Muscle layer of duodenum (tissue), 2 donors: Measurements from ENCODE around the gene KCNK18.

ENCODE experiments used
- H3K27ac ChIP-seq: one replicate; pipeline ENCODE4 v1.7.0; 2013; ENCODE audit warnings: mild to moderate bottlenecking, low read length
- H3K27me3 ChIP-seq: one replicate; pipeline ENCODE4 v1.7.0; 2013; ENCODE audit warnings: low read depth, mild to moderate bottlenecking, control low read depth, low read length
- H3K36me3 ChIP-seq, 2 donors: one replicate each; pipeline ENCODE4 v1.7.0; 2013; ENCODE audit warnings: low read length in 2 of 2, control low read depth in 1 of 2, mild to moderate bottlenecking in 1 of 2; ENCODE audit not compliant: insufficient read depth in 2 of 2, control insufficient read depth in 1 of 2
- H3K4me1 ChIP-seq, 2 donors: one replicate each; pipeline ENCODE4 v1.7.0; 2013; ENCODE audit warnings: low read length in 2 of 2, mild to moderate bottlenecking in 2 of 2, control low read depth in 1 of 2, moderate library complexity in 1 of 2; ENCODE audit not compliant: insufficient read depth in 2 of 2, control insufficient read depth in 1 of 2
- H3K4me3 ChIP-seq, 2 donors: one replicate each; pipeline ENCODE4 v1.7.0; 2013; ENCODE audit warnings: low read length in 2 of 2, low read depth in 1 of 2, mild to moderate bottlenecking in 1 of 2
- H3K9me3 ChIP-seq, 2 donors: one replicate each; pipeline ENCODE4 v1.7.0; 2013; ENCODE audit warnings: low read length in 2 of 2, control low read depth in 1 of 2, mild to moderate bottlenecking in 1 of 2; ENCODE audit not compliant: control insufficient read depth in 1 of 2
- donor health status: healthy.

KCNK18 gene

DNA sequence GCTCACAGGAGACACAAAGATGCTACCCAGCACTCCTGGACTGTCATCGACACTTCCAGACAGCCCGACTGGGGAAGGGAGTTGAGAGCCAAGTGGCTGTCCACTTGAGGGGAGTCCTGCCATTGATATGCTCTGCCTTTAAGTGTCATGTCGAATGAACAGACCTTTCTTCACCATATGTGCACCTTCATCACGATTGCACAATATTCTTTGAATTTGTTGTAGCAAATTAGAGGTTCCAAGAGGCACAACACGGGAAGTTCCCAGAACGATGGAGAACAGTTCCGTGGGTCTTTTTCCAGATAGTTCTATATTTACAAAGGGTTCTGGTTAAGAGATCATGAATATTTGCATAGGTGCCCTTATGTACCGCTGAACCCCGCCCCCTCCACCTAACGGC lies 59.6 kb downstream of the KCNK18 start:
- H3K9me3 ChIP-seq: no peaks in the 10 kb centered on the region
- no peaks in the 10 kb centered on the region for H3K36me3 ChIP-seq
- H3K27ac ChIP-seq: no peak overlapping the region
- no peaks in the 10 kb centered on the region for H3K4me1 ChIP-seq
- H3K4me3 ChIP-seq: no peak overlapping the region
- H3K27me3 ChIP-seq: peaks cover 3% of the 10 kb centered on the region

- Histone ChIP-seq H3K4me1 (no peaks in the 10 kb centered on the region), H3K9me3 (no peaks in the 10 kb centered on the region), H3K27ac (no peak overlapping the region), H3K36me3 (no peaks in the 10 kb centered on the region), H3K4me3 (no peak overlapping the region), H3K27me3 (peaks cover 8% of the 10 kb centered on the region)
Observed at GRCh38 chr10:117257721-117258120, 60.4 kb downstream of the KCNK18 start.

- Histone ChIP-seq H3K27ac (no peak overlapping the region), H3K4me1 (no peaks in the 10 kb centered on the region), H3K9me3 (no peaks in the 10 kb centered on the region), H3K4me3 (no peak overlapping the region), H3K27me3 (peaks cover 8% of the 10 kb centered on the region), H3K36me3 (no peaks in the 10 kb centered on the region)
Observed at GRCh38 chr10:117259279-117259678, 62.0 kb downstream of the KCNK18 start.
